HG03280 (cell line): ENCODE data around the gene CNTNAP5.

Experiments used
- ATAC-seq: cut with Tn5 transposase; IDR thresholded peaks from one replicate; pipeline ENCODE4 v1.9.1; 2021; ENCODE audit warnings: mild to moderate bottlenecking, moderate library complexity; ENCODE audit not compliant: unreplicated experiment

CNTNAP5 gene

GRCh38 chr2:124867247-124867646 is 842.2 kb downstream of the CNTNAP5 start:
- ATAC-seq, result no peak

GRCh38 chr2:124874219-124874618 is 849.1 kb downstream of the CNTNAP5 start:
- ATAC-seq, result no peak

GRCh38 chr2:124874676-124875075 is 849.6 kb downstream of the CNTNAP5 start:
- ATAC-seq, result no peak

GRCh38 chr2:124875627-124876244 is 850.6 kb downstream of the CNTNAP5 start:
- no peak for ATAC-seq

- ATAC-seq, result no peak
These were observed 852.1 kb downstream of the CNTNAP5 start for GRCh38 chr2:124877141-124877577.

GRCh38 chr2:124879640-124880039 is 854.6 kb downstream of the CNTNAP5 start:
- no peak for ATAC-seq

GRCh38 chr2:124880995-124881394 is 855.9 kb downstream of the CNTNAP5 start:
- no peak for ATAC-seq

- no peak for ATAC-seq
These were observed 857.3 kb downstream of the CNTNAP5 start for GRCh38 chr2:124882423-124882822.

GRCh38 chr2:124883595-124883994 is 858.5 kb downstream of the CNTNAP5 start:
- no peak for ATAC-seq

- no peak for ATAC-seq
These were observed 859.2 kb downstream of the CNTNAP5 start for GRCh38 chr2:124884315-124884714.

GRCh38 chr2:124886216-124886615 is 861.1 kb downstream of the CNTNAP5 start:
- no peak for ATAC-seq

GRCh38 chr2:124887466-124887865 is 862.4 kb downstream of the CNTNAP5 start:
- ATAC-seq, result no peak

GRCh38 chr2:124888431-124888830 is 863.3 kb downstream of the CNTNAP5 start:
- ATAC-seq, result no peak

- ATAC-seq, result no peak
These were observed 869.1 kb downstream of the CNTNAP5 start for GRCh38 chr2:124894199-124894598.

- ATAC-seq, result no peak
These were observed 873.7 kb downstream of the CNTNAP5 start for GRCh38 chr2:124898827-124899226.

GRCh38 chr2:124908411-124908810 is 883.3 kb downstream of the CNTNAP5 start:
- ATAC-seq, result no peak

GRCh38 chr2:124911560-124911959 is 886.5 kb downstream of the CNTNAP5 start:
- ATAC-seq, result no peak

- ATAC-seq, result no peak
These were observed 888.8 kb downstream of the CNTNAP5 start for GRCh38 chr2:124913868-124914267.

- no peak for ATAC-seq
These were observed 890.5 kb downstream of the CNTNAP5 start for GRCh38 chr2:124915567-124915966.

- ATAC-seq, result no peak
These were observed 894.2 kb downstream of the CNTNAP5 start for GRCh38 chr2:124919296-124919695.

- ATAC-seq, result no peak
These were observed 895.4 kb downstream of the CNTNAP5 start for GRCh38 chr2:124920448-124920847.

- ATAC-seq, result no peak
These were observed 896.1 kb downstream of the CNTNAP5 start for GRCh38 chr2:124921191-124921590.

- ATAC-seq, result no peak
These were observed 898.0 kb downstream of the CNTNAP5 start for GRCh38 chr2:124923097-124923496.
